KOPT-K1 (cell line): Measurements from ENCODE around the gene CACNG5.

Source experiments
- H3K27ac ChIP-seq: fragments of 200-600 bp; sonication (generic); 2 replicates; pipeline ENCODE4 v1.5.1; 2016; ENCODE audit warnings: antibody characterized with exemption, mild to moderate bottlenecking, low read depth, low read length; ENCODE audit not compliant: poor library complexity, severe bottlenecking
- H3K36me3 ChIP-seq: fragments of 200-600 bp; sonication (generic); 2 replicates; pipeline ENCODE4 v1.5.1; 2017; ENCODE audit warnings: antibody characterized with exemption, mild to moderate bottlenecking, low read length, moderate library complexity; ENCODE audit not compliant: insufficient read depth
- H3K9me3 ChIP-seq: fragments of 200-600 bp; sonication (generic); 2 replicates; pipeline ENCODE4 v1.5.1; 2017; ENCODE audit warnings: antibody characterized with exemption, low read length, mild to moderate bottlenecking; ENCODE audit not compliant: insufficient read depth, poor library complexity, severe bottlenecking

Gene CACNG5

GRCh38 chr17:66811683-66812054 lies 23.2 kb upstream of the CACNG5 start:
- no peak overlapping the region for H3K27ac ChIP-seq
- H3K9me3 ChIP-seq: no peaks in the 10 kb centered on the region
- H3K36me3 ChIP-seq: peaks cover 2% of the 10 kb centered on the region; the same call in 1 of the 2 replicates

- H3K9me3 ChIP-seq: peaks cover 5% of the 10 kb centered on the region
- H3K27ac ChIP-seq: no peak overlapping the region
- H3K36me3 ChIP-seq: no peaks in the 10 kb centered on the region
Measured at GRCh38 chr17:66812571-66812970, 22.3 kb upstream of the CACNG5 start.

GRCh38 chr17:66813296-66813695 lies 21.6 kb upstream of the CACNG5 start:
- Histone ChIP-seq H3K9me3 (peaks cover 12% of the 10 kb centered on the region), H3K36me3 (no peaks in the 10 kb centered on the region), H3K27ac (no peak overlapping the region)

- H3K9me3 ChIP-seq: peaks cover 15% of the 10 kb centered on the region
- no peak overlapping the region for H3K27ac ChIP-seq
- no peaks in the 10 kb centered on the region for H3K36me3 ChIP-seq
Measured at GRCh38 chr17:66814026-66814425, 20.9 kb upstream of the CACNG5 start.

GRCh38 chr17:66814570-66814969 lies 20.3 kb upstream of the CACNG5 start:
- Histone ChIP-seq H3K9me3 (peaks cover 15% of the 10 kb centered on the region), H3K36me3 (no peaks in the 10 kb centered on the region), H3K27ac (no peak overlapping the region)

- Histone ChIP-seq H3K27ac (no peak overlapping the region), H3K36me3 (no peaks in the 10 kb centered on the region), H3K9me3 (peaks cover 15% of the 10 kb centered on the region)
Measured at GRCh38 chr17:66817750-66818149, 17.2 kb upstream of the CACNG5 start.

- no peaks in the 10 kb centered on the region for H3K36me3 ChIP-seq
- peaks cover 15% of the 10 kb centered on the region for H3K9me3 ChIP-seq
- no peak overlapping the region for H3K27ac ChIP-seq
Measured at GRCh38 chr17:66819466-66819865, 15.5 kb upstream of the CACNG5 start.

GRCh38 chr17:66822009-66822408 lies 12.9 kb upstream of the CACNG5 start:
- peaks cover 15% of the 10 kb centered on the region for H3K9me3 ChIP-seq
- H3K27ac ChIP-seq: no peak overlapping the region
- H3K36me3 ChIP-seq: no peaks in the 10 kb centered on the region

- Histone ChIP-seq H3K9me3 (no peaks in the 10 kb centered on the region), H3K27ac (no peak overlapping the region), H3K36me3 (no peaks in the 10 kb centered on the region)
Measured at GRCh38 chr17:66826856-66827255, 8.1 kb upstream of the CACNG5 start.

- Histone ChIP-seq H3K27ac (no peak overlapping the region), H3K9me3 (no peaks in the 10 kb centered on the region), H3K36me3 (no peaks in the 10 kb centered on the region)
Measured at GRCh38 chr17:66829386-66829864, 5.5 kb upstream of the CACNG5 start.

- no peak overlapping the region for H3K27ac ChIP-seq
- H3K9me3 ChIP-seq: no peaks in the 10 kb centered on the region
- no peaks in the 10 kb centered on the region for H3K36me3 ChIP-seq
Measured at GRCh38 chr17:66829883-66830282, 5.0 kb upstream of the CACNG5 start.

- no peaks in the 10 kb centered on the region for H3K9me3 ChIP-seq
- H3K27ac ChIP-seq: no peak overlapping the region
Measured at GRCh38 chr17:66830451-66830850, 4.5 kb upstream of the CACNG5 start.

GRCh38 chr17:66831383-66832210 lies 3.3 kb upstream of the CACNG5 start:
- no peaks in the 10 kb centered on the region for H3K9me3 ChIP-seq
- no peak overlapping the region for H3K27ac ChIP-seq
- H3K36me3 ChIP-seq: no peaks in the 10 kb centered on the region

More at GRCh38 chr17:66830451-66830850, 4.5 kb upstream of the CACNG5 start:
- no peaks in the 10 kb centered on the region for H3K36me3 ChIP-seq

GRCh38 chr17:66833201-66833600 lies 1.7 kb upstream of the CACNG5 start:
- Histone ChIP-seq H3K9me3 (no peaks in the 10 kb centered on the region), H3K36me3 (no peaks in the 10 kb centered on the region), H3K27ac (no peak overlapping the region)

GRCh38 chr17:66834426-66834918 lies 445 bp upstream of the CACNG5 start:
- Histone ChIP-seq H3K36me3 (no peaks in the 10 kb centered on the region), H3K27ac (no peak overlapping the region), H3K9me3 (no peaks in the 10 kb centered on the region)

GRCh38 chr17:66835476-66835875 lies 559 bp downstream of the CACNG5 start:
- no peak overlapping the region for H3K27ac ChIP-seq
- no peaks in the 10 kb centered on the region for H3K36me3 ChIP-seq
- no peaks in the 10 kb centered on the region for H3K9me3 ChIP-seq
